NCI-H1105 (cell line): ENCODE measurements around the gene MUC4.
"Not testable (repeated sequence)": the region's sequence is repeated elsewhere in the genome, so short reads cannot be mapped to it uniquely, and the experiment has no call there.

Experiments
- DNase-seq: peaks from one replicate; lab custom pipeline; 2025; lab: John Stamatoyannopoulos, UW

MUC4 gene

GRCh38 chr3:195717852-195718476, 93.8 kb downstream of the MUC4 start:
- DNase-seq: no peak

DNA sequence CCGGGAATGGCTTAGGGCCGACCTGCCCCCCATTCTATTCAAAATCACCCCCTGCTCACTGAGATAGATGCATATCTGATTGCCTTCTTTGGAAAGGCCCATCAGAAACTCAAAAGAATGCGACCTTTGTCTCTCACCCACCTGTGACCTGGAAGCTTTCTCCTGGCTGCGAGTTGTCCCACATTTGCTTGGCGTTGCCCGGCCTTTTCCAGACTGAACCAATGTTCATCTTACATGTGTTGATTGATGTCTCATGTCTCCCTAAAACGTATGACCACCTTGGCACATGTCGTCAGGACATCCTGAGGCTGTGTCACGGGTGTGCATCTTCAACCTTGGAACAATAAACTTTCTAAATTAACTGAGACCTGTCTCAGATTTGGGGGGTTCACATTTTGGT, 94.3 kb downstream of the MUC4 start:
- no peak for DNase-seq

DNA sequence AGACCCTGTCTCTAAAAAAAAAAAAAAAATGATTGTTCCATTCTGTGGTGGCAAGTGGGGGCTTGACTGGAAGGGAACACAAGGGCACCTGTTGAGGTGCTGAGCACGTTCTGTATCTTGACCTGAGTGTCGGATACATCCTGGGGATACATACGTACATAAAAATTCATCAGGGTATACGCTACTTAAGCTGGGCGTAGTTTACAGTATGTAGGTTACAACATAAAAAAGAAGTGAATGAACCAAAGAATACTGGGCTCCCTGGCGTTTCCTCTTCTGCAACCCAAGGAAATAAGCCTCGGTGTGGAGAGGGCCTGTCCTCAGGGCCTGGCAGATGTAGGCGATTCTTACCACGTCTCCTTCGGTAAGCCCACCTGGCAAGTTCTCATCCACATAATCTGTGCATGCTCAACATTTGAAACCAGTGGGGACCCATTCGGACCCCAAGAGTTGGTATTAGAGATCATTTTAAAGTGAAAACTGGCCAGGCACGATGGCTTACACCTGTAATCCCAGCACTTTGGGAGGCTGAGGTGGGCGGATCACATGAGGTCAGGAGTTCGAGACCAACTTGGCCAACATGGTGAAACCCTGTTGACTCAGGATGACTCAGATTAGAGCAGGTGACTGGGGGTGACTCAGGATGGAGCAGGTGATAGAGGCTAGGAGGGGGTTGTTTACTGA, 96.0 kb downstream of the MUC4 start:
- DNase-seq: no peak

GRCh38 chr3:195715134-195715533, 96.6 kb downstream of the MUC4 start:
- no peak for DNase-seq

DNA sequence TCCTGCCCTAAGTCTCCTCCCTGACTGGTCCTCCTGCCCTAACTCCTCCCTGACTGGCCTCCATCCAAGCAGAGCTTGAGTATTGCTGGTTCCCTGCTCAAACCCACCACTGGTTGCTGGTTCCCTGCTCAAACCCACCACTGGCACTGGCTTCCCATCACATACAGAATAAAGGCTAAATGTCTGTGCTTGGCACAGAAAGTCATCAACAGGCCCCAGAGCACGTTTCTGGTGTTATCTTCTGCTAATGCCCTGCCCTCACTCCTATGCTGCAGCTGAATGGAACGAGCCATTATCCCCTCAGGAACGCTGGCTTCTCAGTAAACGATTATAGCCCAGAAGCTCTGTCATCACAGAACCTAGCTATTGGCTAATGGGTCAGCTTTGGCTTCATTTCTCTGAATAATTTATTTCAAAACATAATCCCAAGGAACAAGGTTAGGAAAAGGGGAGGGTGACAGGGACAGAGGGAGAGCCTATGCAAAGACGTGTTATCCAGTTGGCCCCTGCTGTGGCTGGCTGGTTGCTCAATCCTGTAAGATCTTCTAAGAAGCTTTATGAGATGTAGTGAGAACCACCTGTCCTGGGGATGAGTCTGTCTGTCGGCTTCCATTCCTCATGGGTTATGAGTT, 97.2 kb downstream of the MUC4 start:
- no peak for DNase-seq

DNA sequence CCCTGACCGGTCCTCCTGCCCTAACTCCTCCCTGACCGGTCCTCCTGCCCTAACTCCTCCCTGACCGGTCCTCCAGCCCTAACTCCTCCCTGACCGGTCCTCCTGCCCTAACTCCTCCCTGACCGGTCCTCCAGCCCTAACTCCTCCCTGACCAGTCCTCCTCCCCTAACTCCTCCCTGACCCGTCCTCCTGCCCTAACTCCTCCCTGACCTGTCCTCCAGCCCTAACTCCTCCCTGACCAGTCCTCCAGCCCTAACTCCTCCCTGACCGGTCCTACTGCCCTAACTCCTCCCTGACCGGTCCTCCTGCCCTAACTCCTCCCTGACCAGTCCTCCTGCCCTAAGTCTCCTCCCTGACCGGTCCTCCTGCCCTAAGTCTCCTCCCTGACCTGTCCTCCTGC, 98.6 kb downstream of the MUC4 start:
- not testable (repeated sequence) for DNase-seq

DNA sequence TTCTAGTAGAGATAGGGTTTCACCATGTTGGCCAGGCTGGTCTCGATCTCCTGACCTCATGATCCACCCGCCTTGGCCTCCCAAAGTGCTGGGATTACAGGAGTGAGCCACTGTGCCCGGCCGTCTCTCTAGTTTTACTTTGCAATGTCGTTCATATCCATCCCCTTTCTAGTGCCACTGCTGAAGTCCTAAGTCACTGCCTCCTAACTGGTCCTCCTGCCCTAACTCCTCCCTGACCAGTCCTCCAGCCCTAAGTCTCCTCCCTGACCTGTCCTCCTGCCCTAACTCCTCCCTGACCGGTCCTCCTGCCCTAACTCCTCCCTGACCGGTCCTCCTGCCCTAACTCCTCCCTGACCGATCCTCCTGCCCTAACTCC, 99.2 kb downstream of the MUC4 start:
- not testable (repeated sequence) for DNase-seq

DNA sequence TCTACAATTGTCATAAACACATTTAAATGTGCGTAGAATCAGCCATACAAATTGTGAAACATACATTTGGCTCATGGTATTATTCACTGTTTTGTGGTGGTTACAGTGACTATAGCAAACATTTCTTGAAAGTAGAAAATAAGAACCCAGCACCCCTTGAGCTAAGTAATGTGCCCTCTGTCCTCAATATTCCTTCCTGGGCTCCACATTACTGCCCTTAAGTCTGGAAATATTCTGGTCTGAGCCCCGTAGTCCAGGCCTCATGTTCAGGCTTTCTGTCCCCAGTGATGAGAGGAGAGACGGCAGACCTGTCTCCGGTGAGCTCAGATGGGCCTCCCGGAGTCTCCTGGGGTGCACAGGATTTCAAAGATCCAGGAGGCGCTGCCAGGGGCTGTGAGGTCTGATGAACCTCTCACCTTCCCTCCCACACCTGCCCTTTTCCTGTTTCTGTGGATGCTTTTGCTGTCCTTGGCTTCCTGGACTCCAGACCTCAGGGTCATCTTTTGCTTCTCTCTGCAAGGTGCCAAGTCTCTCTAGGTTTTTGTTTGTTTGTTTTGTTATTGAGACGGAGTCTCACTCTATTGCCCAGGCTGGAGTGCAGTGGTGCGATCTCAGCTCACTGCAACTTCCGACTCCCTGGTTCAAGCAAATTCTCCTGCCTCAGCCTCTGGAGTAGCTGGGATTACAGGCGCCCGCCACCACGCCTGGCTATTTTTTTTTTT, 99.8 kb downstream of the MUC4 start:
- no peak for DNase-seq

DNA sequence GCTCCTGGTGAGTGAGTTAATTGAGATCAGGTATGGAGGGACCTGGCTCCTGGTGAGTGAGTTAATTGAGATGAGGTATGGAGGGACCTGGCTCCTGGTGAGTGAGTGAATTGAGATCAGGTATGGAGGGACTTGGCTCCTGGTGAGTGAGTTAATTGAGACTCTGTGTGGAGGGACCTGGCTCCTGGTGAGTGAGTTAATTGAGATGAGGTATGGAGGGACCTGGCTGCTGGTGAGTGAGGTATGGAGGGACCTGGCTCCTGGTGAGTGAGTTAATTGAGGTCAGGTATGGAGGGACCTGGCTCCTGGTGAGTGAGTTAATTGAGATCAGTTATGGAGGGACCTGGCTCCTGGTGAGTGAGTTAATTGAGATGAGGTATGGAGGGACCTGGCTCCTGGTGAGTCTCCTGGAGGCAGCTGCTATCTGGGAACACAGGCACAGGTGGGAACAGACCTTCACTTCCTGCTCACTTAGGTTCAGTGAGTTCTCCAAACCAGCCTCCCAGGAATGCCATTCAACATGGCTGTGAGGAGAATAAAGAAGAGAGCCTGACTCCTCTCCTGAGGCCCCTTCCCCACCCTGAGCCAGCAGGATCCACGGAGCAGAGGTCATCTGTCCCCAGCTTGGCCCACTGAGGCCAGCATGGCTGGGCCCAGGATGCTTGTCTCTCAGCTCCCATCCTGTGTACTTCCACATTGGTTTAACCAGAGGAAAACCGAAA, 100.5 kb downstream of the MUC4 start:
- DNase-seq: not testable (repeated sequence)

DNA sequence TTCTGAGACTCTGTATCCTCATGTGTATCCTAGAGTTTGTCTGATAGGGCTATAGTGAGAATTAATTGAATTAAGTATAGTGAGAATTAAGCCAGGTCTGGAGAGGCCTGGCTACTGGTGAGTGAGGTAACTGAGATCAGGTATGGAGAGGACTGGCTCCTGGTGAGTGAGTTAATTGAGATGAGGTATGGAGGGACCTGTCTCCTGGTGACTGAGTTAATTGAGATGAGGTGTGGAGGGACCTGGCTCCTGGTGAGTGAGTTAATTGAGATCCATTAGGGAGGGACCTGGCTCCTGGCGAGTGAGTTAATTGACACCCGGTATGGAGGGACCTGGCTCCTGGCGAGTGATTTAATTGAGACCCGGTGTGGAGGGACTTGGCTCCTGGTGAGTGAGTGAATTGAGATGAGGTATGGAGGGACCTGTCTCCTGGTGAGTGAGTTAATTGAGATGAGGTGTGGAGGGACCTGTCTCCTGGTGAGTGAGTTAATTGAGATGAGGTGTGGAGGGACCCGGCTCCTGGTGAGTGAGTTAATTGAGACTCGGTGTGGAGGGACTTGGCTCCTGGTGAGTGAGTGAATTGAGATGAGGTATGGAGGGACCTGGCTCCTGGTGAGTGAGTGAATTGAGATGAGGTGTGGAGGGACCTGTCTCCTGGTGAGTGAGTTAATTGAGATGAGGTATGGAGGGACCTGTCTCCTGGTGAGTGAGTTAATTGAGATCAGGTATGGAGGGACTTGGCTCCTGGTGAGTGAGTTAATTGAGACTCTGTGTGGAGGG, 101.4 kb downstream of the MUC4 start:
- not testable (repeated sequence) for DNase-seq

GRCh38 chr3:195709676-195710085, 102.0 kb downstream of the MUC4 start:
- DNase-seq: no peak

DNA sequence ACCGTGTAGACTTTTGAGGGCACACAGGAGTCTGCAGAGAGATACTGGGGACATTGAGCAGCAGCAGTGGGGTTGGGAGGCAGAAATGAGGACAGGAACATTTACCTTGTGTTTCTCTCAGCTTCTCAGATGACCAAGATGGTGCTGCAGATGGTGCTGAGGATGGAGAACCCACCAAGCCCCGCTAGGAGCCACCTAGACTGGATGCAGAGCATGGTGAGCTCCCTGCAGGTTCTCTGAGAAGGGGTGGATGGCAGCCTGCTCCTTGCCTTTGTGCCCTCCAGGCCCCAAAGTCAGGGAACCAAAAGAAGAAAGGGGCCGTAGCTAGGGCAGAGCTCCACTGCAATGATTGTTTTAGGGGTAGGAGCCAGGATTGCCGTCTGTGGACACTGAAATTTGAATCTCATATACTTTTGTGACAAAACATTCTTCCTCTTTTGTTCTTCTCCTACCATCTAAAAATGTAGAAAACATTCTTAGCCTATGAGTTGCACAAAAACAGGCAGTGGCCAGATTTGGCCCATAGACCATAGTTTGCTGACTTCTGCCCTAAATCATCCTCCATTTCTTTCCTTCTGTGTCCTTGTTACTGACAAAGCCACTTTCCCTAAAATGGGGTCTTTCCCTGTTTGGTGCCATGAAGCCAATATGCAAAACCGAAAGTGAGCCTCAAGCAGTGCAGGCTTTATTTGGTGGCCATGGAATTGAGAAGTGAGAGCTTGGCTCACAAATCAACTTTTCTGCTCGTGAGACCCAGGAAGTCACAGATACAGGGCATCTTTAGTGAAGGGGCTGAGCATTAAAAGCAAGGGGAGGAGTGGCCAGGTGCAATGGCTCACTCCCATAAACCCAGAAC, 102.9 kb downstream of the MUC4 start:
- DNase-seq: no peak

DNA sequence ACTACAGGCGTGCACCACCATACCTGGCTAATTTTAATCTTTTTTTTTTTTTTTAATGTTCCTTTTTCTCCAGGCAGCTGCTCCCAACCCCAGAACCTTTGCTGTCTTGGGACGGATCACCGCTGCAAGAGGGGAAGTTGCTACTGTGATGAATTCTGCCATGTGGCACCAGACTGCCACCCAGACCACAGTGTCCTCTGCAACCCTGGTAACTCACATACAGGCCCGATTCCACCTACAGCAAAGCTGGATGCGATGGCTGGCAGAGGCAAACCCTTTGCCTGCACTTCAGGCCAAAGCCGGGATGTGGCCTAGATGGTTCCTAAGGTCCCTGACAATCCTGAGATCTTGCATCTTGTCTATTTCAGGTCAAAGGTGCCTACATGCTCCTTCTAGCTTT, 103.7 kb downstream of the MUC4 start:
- no peak for DNase-seq

GRCh38 chr3:195705081-195705991, 106.4 kb downstream of the MUC4 start:
- no peak for DNase-seq

DNA sequence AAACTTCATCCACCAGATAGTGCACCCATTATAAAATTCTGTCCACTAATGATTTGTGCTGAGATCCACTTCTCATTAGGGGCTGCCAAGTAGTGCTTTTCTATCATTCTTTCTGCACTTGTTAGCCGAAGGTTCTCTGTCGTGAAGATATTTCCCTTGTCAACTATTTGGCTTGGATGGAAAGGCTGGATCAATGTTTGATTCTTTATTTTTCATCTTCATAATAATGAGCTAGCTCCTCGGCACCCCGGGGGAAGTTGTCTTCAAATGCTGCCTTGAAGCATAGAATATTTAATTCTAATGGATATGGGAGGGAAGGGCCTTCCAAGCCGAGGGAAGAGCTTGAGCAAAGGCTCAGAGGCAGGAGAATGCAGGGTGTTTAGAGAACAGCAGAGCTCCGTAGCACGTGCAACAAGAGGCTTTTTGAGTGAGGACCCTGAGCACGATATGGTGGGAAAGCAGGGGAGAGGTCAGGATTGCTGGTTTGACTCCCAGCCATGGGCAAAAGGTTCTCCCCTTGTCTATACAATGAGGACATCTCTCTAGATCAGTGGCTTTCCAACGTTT, 107.2 kb downstream of the MUC4 start:
- DNase-seq: no peak

DNA sequence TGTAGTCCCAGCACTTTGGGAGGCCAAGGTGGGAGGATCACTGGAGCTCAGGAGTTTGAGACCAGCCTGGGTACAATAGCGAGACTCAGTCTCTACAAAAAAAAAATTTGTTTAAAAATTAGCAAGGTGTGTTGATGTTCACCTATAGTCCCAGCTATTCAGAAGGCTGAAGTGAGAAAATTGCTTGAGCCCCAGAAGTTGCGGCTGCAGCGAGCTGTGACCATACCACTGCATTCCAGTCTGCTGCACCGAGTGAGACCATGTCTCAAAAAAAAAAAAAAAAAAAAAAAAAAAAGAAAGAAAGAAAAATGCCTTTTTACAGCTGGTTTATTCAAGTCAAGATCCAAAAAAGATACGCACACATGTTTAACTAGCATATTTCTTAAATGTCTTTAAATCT, 108.0 kb downstream of the MUC4 start:
- no peak for DNase-seq

DNA sequence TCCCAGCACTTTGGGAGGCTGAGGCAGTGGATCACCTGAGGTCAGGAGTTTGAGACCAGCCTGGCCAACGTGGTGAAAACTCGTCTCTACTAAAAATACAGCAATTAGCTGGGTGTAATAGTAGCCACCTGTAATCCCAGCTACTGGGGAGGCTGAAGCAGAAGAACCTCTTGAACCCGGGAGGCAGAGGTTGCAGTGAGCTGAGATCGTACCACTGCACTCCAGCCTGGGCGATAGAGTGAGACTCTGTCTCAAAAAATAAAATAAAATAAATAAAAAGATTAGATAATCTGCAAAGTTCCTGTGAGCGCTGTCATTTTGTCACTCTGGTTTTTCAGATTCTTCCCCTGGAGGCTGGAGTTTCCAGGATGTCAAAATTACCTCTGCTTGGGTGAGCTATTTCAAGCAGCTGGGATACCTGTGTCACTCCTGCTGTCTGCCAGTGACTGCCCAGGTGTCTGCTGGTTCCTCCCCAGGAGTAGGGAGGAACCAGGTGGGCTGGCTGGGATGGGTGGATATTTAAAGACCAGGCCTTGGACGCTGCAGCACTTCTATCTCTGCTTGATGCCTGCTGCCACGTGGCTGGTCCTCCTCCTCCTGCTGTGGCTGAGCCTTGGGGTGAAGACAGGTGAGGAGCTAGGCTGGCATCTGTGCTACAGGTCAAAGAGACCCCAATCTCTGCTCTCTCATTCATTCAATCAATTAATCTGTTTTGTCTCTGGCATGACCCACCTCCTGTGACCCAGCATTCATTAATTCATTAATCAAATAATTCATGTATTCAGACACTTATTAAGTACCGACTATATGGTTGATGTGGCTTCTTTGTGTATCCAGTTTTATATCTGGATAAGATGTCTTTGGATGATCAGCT, 110.5 kb downstream of the MUC4 start:
- no peak for DNase-seq

DNA sequence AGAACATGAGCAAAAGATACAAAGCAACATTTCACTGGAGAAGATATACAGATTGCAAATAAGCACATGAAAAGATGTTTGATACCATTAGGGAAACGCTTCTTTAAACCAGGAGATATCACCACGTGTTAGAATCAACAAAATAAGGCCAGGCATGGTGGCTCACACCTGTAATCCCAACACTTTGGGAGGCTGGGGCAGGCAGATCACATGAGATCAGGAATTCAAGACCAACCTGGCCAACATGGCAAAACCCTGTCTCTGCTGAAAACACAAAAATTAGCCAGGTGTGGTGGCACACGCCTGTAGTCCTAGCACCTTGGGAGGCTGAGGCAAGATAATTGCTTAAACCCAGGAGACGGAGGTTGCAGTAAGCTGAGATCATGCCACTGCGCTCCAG, 111.4 kb downstream of the MUC4 start:
- no peak for DNase-seq
